ENCODE data around the gene HS1BP3.

HS1BP3 gene, protein sequence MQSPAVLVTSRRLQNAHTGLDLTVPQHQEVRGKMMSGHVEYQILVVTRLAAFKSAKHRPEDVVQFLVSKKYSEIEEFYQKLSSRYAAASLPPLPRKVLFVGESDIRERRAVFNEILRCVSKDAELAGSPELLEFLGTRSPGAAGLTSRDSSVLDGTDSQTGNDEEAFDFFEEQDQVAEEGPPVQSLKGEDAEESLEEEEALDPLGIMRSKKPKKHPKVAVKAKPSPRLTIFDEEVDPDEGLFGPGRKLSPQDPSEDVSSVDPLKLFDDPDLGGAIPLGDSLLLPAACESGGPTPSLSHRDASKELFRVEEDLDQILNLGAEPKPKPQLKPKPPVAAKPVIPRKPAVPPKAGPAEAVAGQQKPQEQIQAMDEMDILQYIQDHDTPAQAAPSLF

DNA sequence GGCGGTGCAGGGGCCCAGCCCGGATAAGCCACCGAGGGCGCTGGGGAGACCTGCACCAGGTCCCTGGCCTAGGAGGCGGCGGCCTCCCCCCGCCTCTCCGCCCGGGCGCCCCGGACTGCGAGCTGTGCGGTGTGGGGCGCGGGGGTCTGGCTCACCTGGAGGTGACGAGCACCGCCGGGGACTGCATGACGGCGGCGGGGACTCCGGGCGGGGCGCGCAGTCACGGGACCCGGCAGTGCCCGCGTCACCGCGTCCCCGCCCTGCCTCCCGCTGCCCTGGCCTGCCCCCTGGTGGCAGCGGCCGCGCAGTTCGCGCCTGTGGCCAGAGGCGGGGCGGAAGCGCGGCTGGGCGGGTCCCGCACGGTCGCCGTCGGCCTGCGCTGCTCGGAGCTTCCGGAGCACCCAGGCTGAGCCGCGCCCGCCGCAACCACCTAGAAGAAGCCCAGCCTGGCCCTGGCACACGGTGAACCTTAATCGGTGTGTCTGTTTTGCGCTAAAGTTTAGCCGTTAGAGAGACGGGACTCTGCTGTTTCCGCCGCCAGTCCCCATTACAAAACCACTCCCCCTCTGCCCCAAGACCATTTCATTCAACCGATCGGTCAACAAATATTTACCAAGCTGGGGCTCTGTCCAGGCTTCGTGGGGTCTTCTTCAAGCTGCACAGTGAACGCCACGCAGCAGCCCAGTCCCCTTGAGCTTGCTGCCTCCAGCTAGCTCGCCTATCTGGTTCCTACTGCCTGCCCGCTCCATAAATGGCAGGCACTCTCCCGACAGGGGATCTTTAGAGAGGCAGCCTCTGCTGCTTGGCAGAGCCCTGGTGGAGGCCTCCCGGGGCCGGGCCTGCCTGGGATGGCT is at the start of gene HS1BP3:
Gene HS1BP3 (minus strand): TSS at position 222 of the 854 bp plus-strand sequence. CDS start 35 bp downstream, at position 187.
- peak within 1 kb of the TSS; percentile 92 to 95 for H3K4me3 ChIP-seq (replicated peaks in 1 of 2; ENCODE audit: low read depth in 2 of 2, low read length in 2 of 2)
- DNase-seq (ENCODE audit: low read depth in 2 of 2) = peak; percentile 71 to 83
- TF ChIP-seq, protein P1, sequence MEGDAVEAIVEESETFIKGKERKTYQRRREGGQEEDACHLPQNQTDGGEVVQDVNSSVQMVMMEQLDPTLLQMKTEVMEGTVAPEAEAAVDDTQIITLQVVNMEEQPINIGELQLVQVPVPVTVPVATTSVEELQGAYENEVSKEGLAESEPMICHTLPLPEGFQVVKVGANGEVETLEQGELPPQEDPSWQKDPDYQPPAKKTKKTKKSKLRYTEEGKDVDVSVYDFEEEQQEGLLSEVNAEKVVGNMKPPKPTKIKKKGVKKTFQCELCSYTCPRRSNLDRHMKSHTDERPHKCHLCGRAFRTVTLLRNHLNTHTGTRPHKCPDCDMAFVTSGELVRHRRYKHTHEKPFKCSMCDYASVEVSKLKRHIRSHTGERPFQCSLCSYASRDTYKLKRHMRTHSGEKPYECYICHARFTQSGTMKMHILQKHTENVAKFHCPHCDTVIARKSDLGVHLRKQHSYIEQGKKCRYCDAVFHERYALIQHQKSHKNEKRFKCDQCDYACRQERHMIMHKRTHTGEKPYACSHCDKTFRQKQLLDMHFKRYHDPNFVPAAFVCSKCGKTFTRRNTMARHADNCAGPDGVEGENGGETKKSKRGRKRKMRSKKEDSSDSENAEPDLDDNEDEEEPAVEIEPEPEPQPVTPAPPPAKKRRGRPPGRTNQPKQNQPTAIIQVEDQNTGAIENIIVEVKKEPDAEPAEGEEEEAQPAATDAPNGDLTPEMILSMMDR (IDR thresholded peaks at IDR 0.05; ENCODE audit: low read depth, low read length) = peak; percentile 30

DNA sequence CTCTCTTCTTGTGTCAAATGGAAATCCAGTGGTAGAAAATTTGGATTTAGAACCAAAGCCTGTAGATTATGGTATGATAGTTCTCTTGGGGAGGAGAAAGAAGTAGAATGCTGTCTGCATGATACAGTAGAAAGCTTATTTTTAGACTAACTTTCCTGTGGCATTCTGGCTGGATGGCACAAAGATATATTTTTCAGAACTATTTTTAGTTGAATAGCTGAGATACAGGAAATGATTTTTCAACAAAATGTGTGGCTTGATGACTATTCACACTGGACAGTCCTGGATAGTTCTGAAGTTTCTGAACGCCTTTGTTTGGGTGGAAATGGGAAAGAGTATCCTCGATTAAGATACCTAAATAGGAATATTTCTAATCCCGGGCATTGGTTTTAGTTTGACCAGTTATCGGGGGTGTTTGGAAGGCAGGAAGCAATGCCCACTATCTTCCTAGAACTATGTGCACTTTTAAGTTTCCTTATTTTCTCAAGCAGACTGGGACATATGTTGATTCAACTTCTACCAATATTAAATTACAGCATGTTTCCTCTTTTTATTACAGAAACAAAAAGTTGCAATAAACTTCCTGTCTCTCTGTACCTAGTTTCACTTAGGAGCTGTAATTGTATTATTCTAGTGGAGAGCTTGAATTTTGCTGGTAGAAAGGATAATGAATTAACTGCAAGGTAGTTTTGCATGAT is 48.2 kb upstream of the HS1BP3 start:
- H3K4me3 ChIP-seq (replicated peaks in 1 of 2; ENCODE audit: low read depth in 2 of 2, low read length in 2 of 2) = no peak overlapping the region
- DNase-seq (ENCODE audit: low read depth in 2 of 2) = no peak
- TF ChIP-seq, protein P1 (IDR thresholded peaks at IDR 0.05; ENCODE audit: low read depth, low read length) = no peak

DNA sequence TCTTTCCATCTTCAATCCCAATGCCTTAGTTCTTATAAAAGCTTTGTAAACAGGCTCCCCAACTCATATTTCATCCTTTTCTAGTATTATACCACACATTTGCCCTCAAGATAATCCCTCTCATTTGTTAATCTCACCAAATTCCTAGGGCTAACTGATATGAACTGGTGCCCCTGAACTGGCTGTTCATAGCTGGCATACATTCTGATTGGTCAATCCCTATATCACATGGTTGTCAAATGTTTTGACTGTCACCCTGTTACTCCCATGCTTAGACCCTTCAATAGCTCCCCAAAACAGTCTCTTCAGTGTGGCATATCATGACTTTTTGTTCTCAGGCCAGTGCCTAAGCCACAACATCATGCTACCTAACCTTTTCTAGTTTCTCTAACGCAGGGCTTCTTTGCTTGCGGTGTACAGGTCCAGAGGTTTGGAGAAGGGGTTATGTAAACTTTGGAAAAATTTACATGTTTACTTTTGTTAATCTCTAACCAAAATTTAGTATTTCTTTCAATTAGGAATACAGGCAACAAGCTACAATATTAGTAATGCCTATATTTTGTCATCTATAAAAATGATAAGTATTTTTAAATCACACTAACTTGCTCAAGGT is 46.5 kb upstream of the HS1BP3 start:
- TF ChIP-seq, protein P1 (IDR thresholded peaks at IDR 0.05; ENCODE audit: low read depth, low read length) = no peak
- H3K4me3 ChIP-seq (replicated peaks in 1 of 2; ENCODE audit: low read depth in 2 of 2, low read length in 2 of 2) = no peak overlapping the region
- no peak for DNase-seq (ENCODE audit: low read depth in 2 of 2)

DNA sequence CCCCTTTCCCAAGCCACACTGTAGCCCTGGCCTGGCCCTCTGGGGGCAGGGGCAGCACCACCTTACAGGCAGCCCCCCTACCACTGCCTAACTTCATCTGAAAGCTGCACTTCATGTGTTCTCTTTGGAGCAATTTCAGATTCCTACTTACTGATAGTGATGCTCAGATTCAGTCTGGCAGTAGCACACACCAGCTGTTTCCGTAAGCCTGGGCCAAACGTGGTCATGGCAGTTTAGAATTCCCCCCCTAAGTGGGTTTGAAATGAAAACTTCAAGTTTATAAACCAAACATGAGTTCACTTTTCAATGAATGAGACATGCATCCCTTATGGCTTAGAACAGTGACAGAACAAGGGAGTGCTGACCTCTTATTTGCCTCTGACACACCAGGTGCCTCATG is 45.5 kb upstream of the HS1BP3 start:
- no peak for DNase-seq (ENCODE audit: low read depth in 2 of 2)
- H3K4me3 ChIP-seq (replicated peaks in 1 of 2; ENCODE audit: low read depth in 2 of 2, low read length in 2 of 2) = no peak overlapping the region
- TF ChIP-seq, protein P1 (IDR thresholded peaks at IDR 0.05; ENCODE audit: low read depth, low read length) = no peak

DNA sequence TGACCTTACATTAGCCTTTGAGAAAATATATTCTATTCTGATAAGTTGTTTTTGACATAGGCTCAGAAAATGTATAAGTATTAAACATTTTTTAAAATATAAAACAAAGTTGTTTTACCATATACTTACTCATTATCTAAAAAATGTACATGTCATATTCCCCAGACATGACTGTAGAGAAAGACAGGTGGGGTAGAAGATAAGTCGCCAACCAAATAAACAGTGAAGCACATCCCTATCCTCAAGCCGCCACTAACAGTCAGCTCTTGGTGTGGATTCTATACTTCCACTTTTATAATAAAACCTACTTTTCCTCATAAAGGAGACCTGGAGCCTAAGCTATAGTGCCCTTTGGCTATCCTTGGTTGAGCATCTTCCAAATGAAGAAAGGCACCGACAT is 42.4 kb upstream of the HS1BP3 start:
- H3K4me3 ChIP-seq (replicated peaks in 1 of 2; ENCODE audit: low read depth in 2 of 2, low read length in 2 of 2) = no peak overlapping the region
- DNase-seq (ENCODE audit: low read depth in 2 of 2) = no peak

More for the DNA sequence above, 42.4 kb upstream of the HS1BP3 start:
- TF ChIP-seq, protein P1 (IDR thresholded peaks at IDR 0.05; ENCODE audit: low read depth, low read length) = no peak

Data from cardiac fibroblast (primary cell).